HG03469 (cell line): ENCODE data around the gene EHHADH.
"Not testable (repeated sequence)": the region's sequence is repeated elsewhere in the genome, so short reads cannot be mapped to it uniquely, and the experiment has no call there.

ENCODE experiments used
- ATAC-seq: cut with Tn5 transposase; IDR thresholded peaks from one replicate; pipeline ENCODE4 v1.9.1; 2021; ENCODE audit warnings: mild to moderate bottlenecking, moderate library complexity, moderate number of reproducible peaks; ENCODE audit not compliant: unreplicated experiment

Gene EHHADH

DNA sequence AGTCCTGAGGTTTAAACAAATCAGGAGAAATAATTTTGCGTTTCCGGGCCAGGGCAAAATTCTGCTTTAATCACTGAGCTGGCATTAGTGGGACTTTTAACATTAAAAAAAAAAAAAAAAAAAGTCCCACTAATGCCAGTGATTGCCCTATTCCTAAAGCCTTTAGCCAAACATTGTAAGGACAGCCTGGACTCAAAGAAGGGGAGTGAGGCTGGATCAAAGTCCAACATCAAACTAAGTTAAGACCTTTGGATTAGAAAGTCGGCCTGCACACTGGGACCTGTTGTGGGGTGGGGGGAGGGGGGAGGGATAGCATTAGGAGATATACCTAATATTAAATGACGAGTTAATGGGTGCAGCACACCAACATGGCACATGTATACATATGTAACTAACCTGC is 716 bp downstream of the EHHADH start:
- not testable (repeated sequence) for ATAC-seq

DNA sequence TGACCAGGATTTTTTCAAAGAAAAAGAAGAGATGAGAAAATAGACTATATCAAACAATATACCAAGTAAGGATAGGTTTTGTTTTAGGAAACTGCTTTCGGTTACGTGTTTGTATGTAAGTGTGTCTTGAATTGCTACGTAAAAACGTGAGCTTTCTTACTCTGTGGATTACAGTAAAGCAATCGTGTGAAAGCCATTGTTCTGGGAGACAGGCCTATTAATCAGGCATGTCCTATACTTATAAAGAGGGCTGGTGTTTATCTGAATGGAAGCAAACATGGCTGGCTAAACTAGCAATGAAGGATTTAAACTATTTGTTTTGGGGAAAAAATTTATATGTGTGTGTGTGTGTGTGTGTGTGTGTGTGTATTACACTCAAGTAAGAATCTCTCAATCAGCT is 2.6 kb downstream of the EHHADH start:
- no peak for ATAC-seq

DNA sequence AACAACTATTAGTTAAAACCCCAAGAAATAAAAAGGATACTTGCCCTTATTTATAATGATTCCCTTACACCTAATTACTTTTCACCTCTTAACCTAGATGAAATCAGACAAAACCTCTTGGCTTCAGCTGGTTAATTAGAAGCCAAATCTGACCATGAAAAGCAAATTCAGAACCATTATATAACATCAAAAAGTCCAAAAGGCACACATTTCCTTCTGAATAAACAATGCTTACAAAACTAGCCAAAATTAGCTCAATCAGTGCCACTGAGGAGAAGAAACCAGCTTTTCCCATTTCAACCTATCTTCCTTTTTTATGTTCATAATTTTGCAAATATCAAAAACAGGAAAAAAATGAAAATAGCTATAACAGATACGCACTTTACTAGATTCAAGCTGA is 3.2 kb downstream of the EHHADH start:
- ATAC-seq: no peak

DNA sequence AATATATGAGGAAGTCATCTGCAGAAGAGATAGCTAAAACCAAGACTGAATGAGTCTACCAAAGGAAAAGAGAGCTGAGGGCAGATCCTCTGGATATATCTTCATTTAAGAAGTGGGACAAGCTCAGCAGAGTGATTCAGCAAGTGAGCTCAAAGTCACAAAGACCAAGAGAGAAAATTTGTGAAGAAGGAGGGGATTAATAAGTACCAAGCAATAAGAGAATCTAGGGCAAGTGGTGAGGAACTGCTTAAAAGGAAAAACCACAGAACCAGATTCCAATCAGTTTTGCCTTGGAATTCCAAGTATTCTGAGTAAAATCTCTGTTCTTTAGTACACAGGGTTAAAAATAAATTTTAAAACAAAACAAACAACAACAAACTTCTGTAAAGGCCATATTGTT is 3.6 kb downstream of the EHHADH start:
- no peak for ATAC-seq

DNA sequence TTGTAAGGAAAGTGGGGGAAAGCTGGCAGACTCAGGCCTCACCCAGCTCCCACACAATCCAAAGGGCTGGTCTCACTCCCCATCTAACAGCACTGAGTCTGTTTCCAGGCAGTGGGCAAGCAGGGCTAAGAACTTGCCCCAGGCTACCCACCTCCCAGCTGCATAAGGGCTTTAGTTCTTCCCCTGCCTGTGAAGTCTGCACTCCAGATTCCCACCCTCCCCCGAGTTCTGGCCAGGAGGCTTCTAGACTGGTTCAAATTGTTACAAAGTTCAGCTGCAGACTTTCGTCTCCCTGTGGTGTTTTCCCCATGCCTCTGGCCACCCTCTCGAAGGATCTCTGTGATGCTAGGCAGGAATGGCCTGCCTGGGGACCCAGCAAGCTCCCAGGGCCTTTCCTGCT is 11.2 kb downstream of the EHHADH start:
- ATAC-seq: no peak

DNA sequence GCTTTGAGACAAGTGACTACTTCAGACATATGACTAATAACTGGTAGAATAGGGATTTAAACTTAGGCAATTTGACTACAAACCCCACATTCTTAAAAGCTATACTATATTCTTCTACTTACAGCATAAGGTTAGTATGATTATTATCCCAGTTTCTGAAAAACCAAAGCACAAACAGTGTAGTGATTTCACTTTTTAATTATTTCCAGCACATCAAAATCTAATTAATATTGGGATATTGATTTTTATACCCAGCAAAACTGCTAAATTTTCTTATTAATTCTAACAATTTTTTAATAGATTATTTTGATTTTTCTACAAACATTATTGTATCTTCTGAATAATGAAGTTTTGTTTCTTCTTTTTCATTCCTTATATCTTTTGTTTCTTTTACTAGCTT is 16.9 kb downstream of the EHHADH start:
- no peak for ATAC-seq

DNA sequence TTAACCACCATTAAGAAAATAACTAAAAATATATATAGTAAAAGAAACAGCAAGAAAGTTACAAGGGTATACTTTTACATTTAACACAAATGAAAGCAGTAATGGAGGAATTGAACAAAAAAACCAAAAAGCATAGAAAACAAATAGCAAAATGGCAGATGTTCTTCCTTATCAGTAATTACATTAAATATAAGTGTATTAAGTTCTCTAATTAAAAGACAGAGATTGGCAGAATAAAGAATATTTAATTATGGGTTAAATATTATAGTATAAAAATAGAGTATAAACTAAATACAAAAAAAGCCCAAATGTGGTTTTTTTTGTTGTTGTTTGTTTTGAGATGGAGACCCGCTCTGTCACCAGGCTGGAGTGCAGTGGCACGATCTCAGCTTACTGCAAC is 20.5 kb downstream of the EHHADH start:
- ATAC-seq: no peak

DNA sequence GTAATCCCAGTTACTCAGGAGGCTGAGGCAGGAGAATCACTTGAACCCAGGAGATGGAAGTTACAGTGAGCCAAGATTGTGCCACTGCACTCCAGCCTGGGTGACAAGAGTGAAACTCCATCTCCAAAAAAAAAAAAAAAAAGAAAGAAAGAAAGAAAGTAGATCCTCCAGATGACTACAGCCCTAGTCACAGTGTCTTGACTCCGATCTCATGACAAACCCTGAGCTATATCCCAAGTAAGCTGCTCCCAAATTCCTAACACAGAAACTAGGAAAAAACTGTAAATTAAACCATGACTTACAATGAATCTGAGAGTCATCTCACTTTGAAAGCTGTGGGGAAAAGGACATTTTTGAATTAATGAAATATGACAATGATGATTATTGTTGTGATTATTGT is 27.3 kb downstream of the EHHADH start:
- not testable (repeated sequence) for ATAC-seq

DNA sequence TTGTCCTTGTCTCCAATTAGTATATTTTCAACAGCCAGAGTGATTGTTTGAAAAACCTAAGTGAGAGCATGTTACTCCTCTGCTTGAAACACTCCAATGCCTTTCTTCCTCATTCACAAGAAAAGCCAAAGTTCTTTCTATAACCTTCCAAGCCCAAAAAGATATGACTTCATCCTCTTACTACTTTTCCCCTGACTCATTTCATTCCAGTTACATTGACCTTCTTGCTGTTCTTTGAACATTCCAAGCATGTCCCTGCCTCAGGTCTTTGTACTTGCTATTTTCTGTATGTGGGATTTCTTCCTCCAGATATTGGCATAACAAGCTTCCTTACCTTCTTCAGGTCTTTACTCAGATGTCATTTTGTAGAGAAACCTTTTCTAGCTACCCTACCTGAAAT is 28.3 kb downstream of the EHHADH start:
- ATAC-seq: no peak

DNA sequence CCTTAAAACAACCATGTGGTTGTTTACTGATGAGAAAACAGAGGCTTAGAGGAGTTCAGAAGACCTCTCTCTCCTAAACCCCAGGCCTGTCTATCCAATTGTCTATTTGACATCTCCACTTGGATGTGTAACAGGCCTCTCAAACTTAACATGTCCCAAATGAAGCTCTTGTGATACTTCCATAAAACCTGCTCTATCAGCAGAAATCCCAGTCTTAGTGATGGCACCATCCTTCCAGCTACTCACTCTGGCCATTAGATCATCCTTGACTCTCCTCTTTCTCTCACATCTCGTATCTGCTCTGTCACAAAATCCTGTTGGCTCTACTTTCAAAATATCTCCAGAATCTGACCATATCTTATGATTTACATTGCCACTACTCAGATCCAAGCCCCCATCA is 28.8 kb downstream of the EHHADH start:
- no peak for ATAC-seq

DNA sequence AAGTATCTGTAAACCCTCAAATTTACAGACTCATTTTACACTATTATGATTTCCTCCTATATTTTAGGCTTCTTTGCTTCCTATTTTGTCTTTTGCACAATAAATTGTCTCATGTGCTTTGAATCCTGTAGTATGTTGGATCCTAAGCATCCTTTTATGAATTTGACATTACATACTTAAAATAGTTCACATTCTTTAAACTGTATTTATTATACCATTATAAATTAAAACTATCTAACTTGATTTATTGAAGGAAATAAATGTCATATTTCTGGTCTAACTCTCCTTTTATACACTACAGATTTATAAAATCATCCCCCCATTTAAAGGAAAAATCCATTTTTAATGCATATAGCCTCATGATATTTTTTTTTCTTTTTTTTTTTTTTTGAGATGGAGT is 32.6 kb downstream of the EHHADH start:
- ATAC-seq: no peak

DNA sequence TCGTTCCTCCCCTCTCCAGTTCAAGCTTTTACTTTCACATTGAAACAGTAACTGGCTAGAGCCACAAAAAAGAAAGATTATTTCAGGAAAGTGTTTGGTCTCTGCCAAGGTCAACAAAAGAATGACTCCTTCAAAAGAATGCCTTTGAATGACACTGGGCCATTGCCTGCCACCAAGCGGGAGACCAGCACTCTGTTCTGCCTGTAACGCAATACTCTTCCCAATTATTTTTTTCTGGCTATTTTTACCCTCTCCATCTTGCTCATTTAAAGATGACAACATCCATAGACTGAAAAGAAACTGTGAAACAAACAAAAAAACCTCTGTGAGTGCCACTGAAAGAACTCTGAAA is 37.3 kb downstream of the EHHADH start:
- no peak for ATAC-seq

DNA sequence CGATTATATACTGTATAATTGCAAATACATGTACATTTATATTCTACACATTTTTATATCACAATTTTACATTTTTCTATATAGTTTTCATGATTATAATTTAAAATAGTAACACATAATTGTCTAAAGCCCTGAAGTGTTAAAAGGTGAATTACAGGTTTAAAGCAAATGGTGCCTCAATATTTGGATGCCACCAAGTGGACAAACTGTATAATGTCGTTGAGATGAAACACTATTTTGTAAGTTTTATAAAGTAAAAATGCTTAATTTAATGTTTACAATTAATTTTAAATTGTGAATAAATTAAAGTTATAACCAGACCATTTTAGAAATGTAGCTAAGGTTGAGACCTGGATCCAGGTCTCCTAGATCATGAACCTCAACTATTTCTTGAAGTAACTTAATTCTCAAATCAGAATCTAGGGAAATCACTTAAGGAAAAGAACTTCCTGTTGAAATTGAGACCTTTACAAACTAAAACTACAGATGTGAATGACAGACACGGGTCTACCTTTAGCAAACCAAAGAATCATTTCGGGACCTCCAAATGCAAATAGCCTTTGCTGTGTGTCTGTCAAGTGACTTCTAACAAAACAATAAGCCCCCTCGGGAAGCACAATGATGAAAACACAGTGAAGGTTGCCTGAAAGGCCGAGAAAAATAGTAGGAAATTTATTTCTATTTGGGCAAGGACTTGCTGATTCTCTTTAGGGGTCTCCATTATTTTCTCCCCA is 37.8 kb downstream of the EHHADH start:
- ATAC-seq: no peak

DNA sequence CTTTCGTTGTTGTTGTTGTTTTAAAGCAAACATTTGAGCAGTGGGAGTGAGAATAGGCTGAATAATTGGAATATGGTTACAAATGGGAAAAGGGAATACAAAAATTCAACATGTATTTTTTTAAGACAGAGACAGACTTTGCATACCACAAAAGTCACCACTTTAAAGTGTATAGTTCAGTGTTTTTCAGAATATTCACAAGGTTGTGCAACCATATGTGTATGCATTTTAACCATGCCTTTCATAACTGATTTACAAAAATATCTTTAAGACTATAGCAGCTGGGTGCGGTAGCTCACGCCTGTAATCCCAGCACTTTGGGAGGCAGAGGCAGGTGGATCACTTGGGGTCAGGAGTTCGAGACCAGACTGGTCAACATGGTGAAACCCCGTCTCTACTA is 41.3 kb downstream of the EHHADH start:
- ATAC-seq: no peak

DNA sequence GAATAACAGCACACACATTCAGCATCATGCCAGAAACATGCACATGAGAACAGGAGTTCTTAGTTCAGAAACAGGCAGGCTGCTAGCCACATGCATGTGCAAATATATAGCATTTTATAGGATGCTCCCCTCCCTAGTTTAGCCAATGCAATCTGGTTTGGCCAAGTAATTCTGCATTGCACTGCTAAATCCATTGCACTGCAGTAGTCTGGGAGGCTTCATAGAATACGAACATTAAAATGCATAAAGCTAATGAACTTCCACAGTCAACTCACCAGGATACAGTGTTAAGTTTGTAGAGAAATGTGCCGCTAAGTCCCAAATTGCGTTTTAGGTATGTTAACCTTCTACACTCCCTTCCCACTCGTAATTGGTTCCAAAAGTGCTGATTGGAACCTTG is 41.8 kb downstream of the EHHADH start:
- no peak for ATAC-seq

DNA sequence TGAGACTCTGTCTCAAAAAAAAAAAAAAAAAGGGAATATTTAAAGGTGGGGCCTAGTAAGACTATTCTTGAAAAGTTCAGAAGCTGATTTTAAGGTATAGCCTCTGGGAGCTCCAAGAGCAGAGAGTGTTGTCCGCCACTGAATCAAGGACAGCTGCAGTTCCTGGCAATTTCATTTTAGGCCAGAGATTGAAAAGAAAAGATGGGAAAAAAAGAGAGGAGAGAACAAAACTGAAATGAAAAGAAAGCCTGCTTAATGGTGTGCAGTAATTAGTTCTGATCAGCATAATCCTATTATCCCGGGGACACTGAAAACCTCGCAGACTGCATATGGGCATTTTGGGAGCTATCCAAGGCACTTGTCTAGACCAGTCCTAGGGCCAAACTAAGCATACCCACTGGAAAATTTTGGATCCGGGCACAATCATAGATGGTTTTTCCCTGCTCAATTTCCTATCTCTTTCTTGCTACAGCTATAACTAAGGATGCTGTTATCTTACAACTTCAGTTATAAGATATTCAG is 43.2 kb downstream of the EHHADH start:
- ATAC-seq: no peak

DNA sequence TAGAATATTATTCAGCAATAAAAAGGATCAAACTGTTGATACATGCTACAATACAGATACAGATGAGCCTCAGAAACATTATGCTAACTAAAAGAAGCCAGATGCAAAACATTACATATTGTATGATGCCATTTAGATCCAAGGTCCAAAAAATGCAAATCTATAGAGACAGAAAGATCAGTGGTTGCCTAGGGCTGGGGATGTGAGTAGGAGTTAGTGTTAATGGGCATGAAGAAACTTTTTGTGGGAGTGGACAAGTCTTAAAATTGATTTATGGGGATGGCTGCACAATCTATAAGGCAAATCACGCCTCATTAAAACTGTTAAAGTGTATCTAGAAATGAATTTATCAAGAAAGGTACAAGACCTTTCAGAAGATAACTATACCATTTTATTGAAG is 45.0 kb downstream of the EHHADH start:
- no peak for ATAC-seq

DNA sequence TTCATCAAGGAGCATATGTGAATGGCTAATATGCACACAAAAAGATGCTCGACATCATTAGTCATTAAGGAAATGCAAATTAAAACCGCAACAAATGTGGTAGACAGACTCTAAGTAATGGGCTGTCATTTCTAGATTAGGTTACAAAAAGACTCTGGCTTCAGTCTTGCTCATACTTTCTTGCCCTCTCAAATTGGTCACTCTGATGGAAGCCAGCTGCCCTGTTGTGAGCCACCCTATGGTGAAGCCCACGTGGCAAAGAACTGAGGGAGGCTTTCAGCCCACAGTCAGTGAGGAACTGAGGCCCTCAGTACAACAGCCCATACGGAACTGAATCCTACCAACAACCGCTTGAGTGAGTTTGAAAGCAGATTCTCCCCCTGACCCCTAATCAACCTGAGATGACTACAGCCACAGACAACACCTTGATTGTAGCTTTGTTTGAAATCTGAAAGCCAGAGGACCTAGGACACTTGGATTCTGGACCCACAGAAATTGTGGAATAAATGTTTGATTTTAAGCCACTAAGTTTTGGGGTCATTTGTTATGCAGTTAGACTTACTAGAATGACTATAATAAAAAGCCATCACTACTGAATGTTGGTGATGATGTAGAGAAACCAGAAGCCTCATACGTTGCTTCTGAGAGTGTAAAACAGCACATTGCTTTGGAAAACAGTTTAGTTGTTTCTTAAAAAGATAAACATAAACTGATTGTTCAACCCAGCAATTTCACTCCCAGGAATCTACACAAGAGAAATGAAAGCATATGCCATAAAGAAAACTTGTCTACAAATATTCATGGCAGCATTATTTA is 45.7 kb downstream of the EHHADH start:
- peak; percentile 95 for ATAC-seq

DNA sequence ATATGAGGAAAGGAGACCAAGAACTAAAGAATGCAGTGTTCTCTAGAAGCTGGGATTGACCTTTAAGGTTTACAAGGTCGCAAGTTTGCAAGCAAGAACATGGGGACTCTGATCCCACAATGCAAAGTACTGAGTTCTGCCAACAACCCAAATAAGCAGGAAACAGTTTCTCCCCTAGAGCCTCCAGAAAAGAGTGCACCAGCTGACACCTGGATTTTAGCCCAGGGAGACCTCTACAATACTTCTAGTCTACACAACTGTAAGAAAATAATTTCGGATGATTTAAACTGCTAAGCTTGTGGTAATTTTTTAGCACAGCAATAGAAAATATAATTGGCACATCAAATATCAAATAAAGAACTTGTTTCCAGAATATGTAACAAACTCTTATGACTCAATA is 46.4 kb downstream of the EHHADH start:
- no peak for ATAC-seq

DNA sequence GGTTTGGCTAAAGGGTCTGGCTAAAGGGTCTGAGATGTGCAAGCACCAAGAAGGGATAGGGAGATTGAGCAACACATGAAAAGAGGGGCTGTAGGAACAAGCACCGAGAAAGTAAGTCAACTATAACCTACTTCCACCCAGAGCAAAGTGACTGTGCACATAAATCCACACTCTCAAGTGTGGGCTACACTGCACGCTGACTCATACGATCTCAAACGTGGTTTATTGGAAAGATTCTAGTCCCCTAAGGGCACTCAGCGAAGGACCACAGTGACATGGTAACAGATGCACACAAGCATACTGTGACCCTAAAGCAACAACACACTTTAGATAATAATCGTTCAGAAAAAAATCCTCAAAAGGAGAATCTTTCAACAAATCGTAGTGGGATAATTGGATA is 48.0 kb downstream of the EHHADH start:
- ATAC-seq: no peak

DNA sequence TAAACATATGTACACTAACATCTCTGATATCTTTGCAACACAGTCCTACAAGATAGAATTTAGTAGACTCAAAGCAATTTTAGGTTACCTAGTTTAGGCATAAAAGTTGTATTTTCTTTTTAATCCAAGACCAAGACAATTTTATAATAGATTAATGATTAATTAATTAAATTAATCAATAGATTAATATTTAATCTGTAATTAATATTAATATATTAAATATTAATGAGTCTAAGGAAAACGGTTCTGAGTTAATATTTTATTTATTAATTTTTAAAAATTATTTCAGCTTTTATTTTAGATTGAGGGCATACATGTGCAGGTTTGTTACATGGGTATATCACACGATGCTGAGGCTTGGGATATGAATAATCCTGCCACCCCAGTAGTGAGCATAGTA is 49.0 kb downstream of the EHHADH start:
- no peak for ATAC-seq

DNA sequence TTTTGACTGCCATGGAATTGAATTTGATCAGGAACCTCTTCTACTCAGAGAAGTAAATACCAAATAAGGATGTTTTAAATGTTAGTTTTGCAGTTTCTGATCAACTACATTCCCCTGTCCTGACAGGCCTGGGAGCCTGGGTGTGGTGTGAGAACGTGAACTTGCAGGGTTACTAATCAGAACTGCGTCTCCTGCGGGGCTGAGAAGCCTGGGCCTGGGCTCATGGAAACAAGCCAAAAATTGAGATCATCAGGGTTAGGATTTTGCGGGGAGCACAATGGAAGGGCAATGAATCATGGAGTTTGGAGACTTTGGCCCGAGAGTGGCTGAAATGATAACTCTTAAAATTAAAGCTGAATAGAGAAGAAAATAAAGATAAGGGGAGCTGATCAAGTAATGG is 53.2 kb downstream of the EHHADH start:
- no peak for ATAC-seq
